Activated naive CD4-positive, alpha-beta T cell treated with anti-CD3 and anti-CD28 coated beads, Interleukin-2, amount 10 ng/mL, durations not matched to agents 7 days and 5 days (primary cell): Measurements from ENCODE around the gene KIF21A.
"Not testable (repeated sequence)": the region's sequence is repeated elsewhere in the genome, so short reads cannot be mapped to it uniquely, and the experiment has no call there.

Experiments
- CTCF ChIA-PET: fragments of 350-600 bp; sonication (Branson Sonifier 250); formaldehyde crosslinking; loops from one replicate; lab custom pipeline; 2021; ENCODE audit warnings: antibody characterized with exemption; lab: Charles Lee
- DNase-seq: peaks from one replicate; pipeline ENCODE4 v3.0.0-alpha.2; 2020
- H3K27ac Mint-ChIP-seq: one replicate; pipeline ENCODE4 v1.8.0; 2021; ENCODE audit warnings: mild to moderate bottlenecking, moderate library complexity, mixed read lengths
- H3K27me3 Mint-ChIP-seq: one replicate; pipeline ENCODE4 v1.8.0; 2021; ENCODE audit warnings: mild to moderate bottlenecking, mixed read lengths
- H3K36me3 Mint-ChIP-seq: one replicate; pipeline ENCODE4 v1.8.0; 2021; ENCODE audit warnings: mixed read lengths
- H3K4me1 Mint-ChIP-seq: one replicate; pipeline ENCODE4 v1.8.0; 2021; ENCODE audit warnings: mixed read lengths
- H3K4me3 Mint-ChIP-seq: one replicate; pipeline ENCODE4 v1.8.0; 2021; ENCODE audit warnings: mild to moderate bottlenecking, moderate library complexity, mixed read lengths
- H3K9me3 Mint-ChIP-seq: one replicate; pipeline ENCODE4 v1.8.0; 2021; ENCODE audit warnings: mixed read lengths

KIF21A gene

DNA sequence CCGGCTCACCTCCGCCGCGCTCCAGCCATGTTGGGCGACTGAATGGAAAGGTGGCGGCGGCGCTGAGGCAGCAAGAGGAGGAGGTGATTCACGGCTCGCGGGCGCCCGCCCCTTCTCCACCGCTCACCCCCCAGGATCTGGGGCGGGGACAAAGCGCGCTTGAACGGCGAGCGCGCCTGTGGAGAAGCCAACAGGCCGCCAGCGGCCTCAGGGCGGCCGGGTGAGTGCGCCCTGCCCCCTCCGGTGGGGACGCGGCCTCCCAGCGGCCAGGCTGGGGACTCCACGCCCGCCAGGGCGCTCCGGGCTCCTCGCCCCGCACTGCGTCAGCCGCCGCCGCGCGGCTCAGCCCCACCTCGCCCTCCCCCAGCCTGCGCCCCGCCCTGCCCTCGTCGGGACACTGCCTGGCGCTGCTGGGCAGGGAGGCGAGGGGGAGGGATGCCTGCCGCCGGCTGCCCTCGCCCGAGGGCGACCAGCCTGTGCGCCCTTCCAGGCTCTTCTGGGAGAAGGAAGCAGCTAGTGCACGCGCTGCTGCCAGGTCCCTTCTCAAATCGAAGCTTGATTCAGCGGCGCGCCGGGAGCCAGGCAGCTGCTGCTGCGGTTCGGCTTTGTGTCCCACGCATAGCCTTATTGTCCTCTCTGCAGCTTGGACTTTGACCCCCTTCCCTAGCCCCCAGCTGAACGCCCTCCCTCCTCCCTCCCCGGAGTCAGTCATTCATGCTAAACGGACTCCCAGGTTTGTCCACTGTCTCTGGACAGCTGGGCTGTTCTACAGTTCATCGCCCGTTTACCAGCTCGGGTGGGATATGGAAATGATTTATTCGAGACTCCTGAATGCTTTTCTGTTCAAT lies at the start of gene KIF21A:
Gene KIF21A, minus strand, starts transcription at position 40 of the 848 bp plus-strand sequence. CDS start 150 bp downstream, outside the sequence.
- CTCF ChIA-PET, result interaction anchor here (1.1 to 1.5 kb wide), 3 partner anchors 24 to 176 kb away, joined by 3 to 4 read pairs (median 3); partner anchors contain the start of gene ABCD2
- peak within 1 kb of the TSS; percentile 80 for H3K4me3 Mint-ChIP-seq
- peaks cover 15% of the 10 kb centered on the region for H3K27me3 Mint-ChIP-seq
- H3K9me3 Mint-ChIP-seq, result no peaks in the 10 kb centered on the region
- H3K27ac Mint-ChIP-seq, result peak within 1 kb of the TSS; percentile 76
- peaks cover 1% of the 10 kb centered on the region for H3K36me3 Mint-ChIP-seq
- DNase-seq, result peak; percentile 91
- peaks cover 23% of the 10 kb centered on the region for H3K4me1 Mint-ChIP-seq

DNA sequence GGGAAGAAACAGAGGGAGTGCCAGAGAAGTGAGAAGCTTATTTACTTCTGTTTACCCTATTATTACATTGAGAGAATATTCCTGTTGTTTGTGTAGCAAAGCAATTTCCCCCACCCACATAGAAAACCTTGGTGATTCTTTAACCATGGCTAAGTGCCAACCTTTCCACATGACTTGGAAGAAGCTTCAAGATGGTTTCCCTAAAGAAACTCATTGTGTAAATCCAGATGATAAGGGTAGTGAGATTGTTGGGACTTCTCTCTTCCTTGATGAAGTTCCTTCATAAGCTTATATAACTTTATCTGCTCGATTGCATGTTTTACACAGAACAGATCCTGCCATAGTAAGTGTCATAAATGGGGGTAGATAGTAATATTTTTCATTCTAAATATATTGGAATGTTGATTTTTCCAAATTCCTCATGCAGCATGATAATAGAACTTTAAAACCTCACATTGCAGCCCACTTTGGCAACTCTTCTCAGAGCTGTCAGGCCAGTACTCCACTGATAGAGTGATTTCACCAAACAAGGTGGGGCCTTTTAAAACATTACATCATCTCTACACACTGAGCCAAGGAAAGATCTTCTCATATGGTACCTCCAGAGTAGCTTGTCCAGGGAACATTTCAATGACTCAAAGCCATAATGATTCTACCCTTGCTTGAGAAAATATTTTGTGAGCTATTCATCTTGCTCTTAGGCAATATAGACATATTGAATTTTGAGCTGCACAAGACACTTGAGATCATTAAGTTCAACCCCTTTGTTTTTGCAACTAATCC lies 47.8 kb upstream of the KIF21A start:
- H3K27me3 Mint-ChIP-seq, result no peaks in the 10 kb centered on the region
- H3K36me3 Mint-ChIP-seq, result no peaks in the 10 kb centered on the region
- H3K27ac Mint-ChIP-seq, result no peak overlapping the region
- CTCF ChIA-PET, result no interaction called here
- H3K4me3 Mint-ChIP-seq, result no peak overlapping the region
- DNase-seq, result no peak
- H3K4me1 Mint-ChIP-seq, result no peaks in the 10 kb centered on the region
- no peaks in the 10 kb centered on the region for H3K9me3 Mint-ChIP-seq

- Mint-ChIP-seq H3K27ac (no peak overlapping the region), H3K4me3 (no peak overlapping the region), H3K27me3 (no peaks in the 10 kb centered on the region), H3K36me3 (no peaks in the 10 kb centered on the region), H3K9me3 (no peaks in the 10 kb centered on the region), H3K4me1 (no peaks in the 10 kb centered on the region)
- CTCF ChIA-PET, result no interaction called here
- DNase-seq, result no peak
Observed at GRCh38 chr12:39483597-39483996, 40.7 kb upstream of the KIF21A start.

DNA sequence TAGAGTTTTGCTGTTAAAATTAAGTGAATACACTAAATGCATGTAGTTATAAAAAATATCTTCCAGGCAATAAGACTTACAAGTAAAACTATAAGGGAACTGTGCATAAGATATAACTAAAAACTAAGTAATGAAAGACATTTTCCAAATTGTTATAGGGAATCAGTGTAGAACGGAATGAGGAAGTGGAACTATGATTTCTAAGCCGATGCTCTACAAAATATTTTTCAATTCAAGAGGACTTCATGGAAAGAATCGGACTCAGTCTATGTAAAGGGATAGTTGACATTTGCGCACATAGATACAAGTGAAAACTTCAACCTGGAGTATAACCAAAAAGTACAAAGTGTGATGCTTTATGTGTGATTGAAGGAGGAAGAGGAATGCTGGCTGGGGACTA lies 40.1 kb upstream of the KIF21A start:
- Mint-ChIP-seq H3K36me3 (no peaks in the 10 kb centered on the region), H3K4me1 (no peaks in the 10 kb centered on the region), H3K9me3 (no peaks in the 10 kb centered on the region), H3K4me3 (no peak overlapping the region), H3K27me3 (no peaks in the 10 kb centered on the region), H3K27ac (no peak overlapping the region)
- DNase-seq, result no peak
- CTCF ChIA-PET, result no interaction called here

- Mint-ChIP-seq H3K9me3 (peaks cover 5% of the 10 kb centered on the region), H3K4me1 (no peaks in the 10 kb centered on the region), H3K27me3 (peaks cover 4% of the 10 kb centered on the region), H3K36me3 (no peaks in the 10 kb centered on the region), H3K27ac (no peak overlapping the region), H3K4me3 (no peak overlapping the region)
- CTCF ChIA-PET, result no interaction called here
- no peak for DNase-seq
Observed at GRCh38 chr12:39476894-39477293, 34.0 kb upstream of the KIF21A start.

DNA sequence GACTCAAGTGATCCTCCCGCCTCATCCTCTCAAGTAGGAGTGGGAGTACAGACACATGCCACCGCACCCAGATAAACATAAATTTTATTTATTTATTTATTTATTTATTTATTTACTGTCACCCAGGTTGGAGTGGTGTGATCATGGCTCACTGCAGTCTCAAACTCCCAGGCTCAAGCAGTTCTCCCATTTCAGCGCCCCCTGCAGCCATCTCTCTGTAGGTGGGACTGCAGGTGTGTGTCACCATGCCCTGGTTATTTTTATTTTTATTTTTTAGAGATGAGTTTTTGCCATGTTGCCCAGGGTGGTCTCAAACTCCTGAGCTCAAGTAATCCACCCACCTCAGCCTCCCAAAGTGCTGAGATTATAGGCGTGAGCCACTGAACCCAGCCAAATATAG lies 33.2 kb upstream of the KIF21A start:
- CTCF ChIA-PET, result no interaction called here
- peaks cover 4% of the 10 kb centered on the region for H3K27me3 Mint-ChIP-seq
- H3K9me3 Mint-ChIP-seq, result peaks cover 5% of the 10 kb centered on the region
- no peaks in the 10 kb centered on the region for H3K4me1 Mint-ChIP-seq
- no peak for DNase-seq
- H3K27ac Mint-ChIP-seq, result no peak overlapping the region
- no peak overlapping the region for H3K4me3 Mint-ChIP-seq
- no peaks in the 10 kb centered on the region for H3K36me3 Mint-ChIP-seq

- H3K4me1 Mint-ChIP-seq, H3K4me3 Mint-ChIP-seq, CTCF ChIA-PET, H3K36me3 Mint-ChIP-seq, H3K27me3 Mint-ChIP-seq, H3K9me3 Mint-ChIP-seq, DNase-seq: not testable (repeated sequence)
- H3K27ac Mint-ChIP-seq, result peak overlapping the region; percentile 43
Observed at GRCh38 chr12:39475136-39475535, 32.2 kb upstream of the KIF21A start.

DNA sequence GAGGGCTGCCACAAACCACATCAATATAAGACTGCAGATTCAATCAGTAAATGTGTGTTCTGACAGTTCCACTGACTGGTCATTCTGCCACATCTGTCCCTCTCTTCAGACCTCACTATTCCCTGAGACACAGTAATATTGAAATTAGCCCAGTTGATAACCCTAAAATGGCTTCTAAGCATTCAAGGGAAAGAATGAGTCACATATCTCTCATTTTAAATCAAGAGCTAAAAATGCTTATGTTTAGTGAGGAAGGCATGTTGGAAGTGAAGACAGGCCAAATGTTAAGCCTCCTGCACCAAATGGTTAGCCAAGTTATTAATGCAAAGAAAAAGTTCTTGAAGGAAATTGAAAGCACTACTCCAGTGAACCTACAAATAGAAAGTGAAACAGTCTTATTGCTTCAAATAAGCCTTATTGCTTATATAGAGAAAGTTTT lies 24.5 kb upstream of the KIF21A start:
- Mint-ChIP-seq H3K27me3 (no peaks in the 10 kb centered on the region), H3K9me3 (peaks cover 4% of the 10 kb centered on the region), H3K4me3 (peak overlapping the region; percentile 5), H3K36me3 (peaks cover 4% of the 10 kb centered on the region), H3K4me1 (peaks cover 14% of the 10 kb centered on the region), H3K27ac (peak overlapping the region; percentile 8)
- no peak for DNase-seq
- CTCF ChIA-PET, result interaction anchor here (1.0 to 1.1 kb wide), 2 partner anchors 17 to 25 kb away, joined by 3 to 5 read pairs; partner anchors contain the start of gene KIF21A

GRCh38 chr12:39464976-39465695 lies 22.2 kb upstream of the KIF21A start:
- CTCF ChIA-PET, result no interaction called here

DNA sequence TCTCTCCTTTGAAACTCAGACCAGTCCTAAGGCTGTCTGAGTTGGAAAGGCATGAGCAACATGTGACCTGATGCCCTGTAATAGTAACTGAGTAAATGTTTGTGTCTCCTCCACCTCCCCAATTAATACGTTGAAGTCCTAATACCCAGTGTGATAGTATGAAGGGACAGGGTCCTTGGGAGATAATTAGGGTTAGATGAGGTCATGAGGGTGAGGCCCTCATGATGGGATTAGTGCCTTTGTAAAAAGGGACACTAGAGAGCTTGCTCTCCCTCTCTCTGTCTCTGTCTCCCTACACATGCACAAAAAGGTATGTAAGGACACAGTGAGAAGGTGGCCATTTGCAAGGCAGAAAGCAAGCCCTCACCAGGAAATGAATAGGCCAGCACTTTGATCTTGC lies 18.1 kb upstream of the KIF21A start:
- H3K4me1 Mint-ChIP-seq, result no peaks in the 10 kb centered on the region
- H3K27ac Mint-ChIP-seq, result no peak overlapping the region
- CTCF ChIA-PET, result interaction anchor here (1.2 kb wide), 1 partner anchor 17 kb away, joined by 3 read pairs; no protein-coding TSS in a partner anchor
- H3K4me3 Mint-ChIP-seq, result no peak overlapping the region
- no peaks in the 10 kb centered on the region for H3K36me3 Mint-ChIP-seq
- DNase-seq, result no peak
- peaks cover 3% of the 10 kb centered on the region for H3K27me3 Mint-ChIP-seq
- no peaks in the 10 kb centered on the region for H3K9me3 Mint-ChIP-seq

More at GRCh38 chr12:39464976-39465695, 22.2 kb upstream of the KIF21A start:
- peaks cover 14% of the 10 kb centered on the region for H3K4me1 Mint-ChIP-seq
- H3K4me3 Mint-ChIP-seq, result no peak overlapping the region
- peaks cover 4% of the 10 kb centered on the region for H3K36me3 Mint-ChIP-seq
- H3K27ac Mint-ChIP-seq, result no peak overlapping the region
- H3K27me3 Mint-ChIP-seq, result no peaks in the 10 kb centered on the region
- H3K9me3 Mint-ChIP-seq, result peaks cover under 1% of the 10 kb centered on the region
- DNase-seq, result no peak

GRCh38 chr12:39459027-39459434 lies 16.1 kb upstream of the KIF21A start:
- H3K27ac Mint-ChIP-seq, result no peak overlapping the region
- no peaks in the 10 kb centered on the region for H3K4me1 Mint-ChIP-seq
- DNase-seq, result no peak
- H3K27me3 Mint-ChIP-seq, result peaks cover 3% of the 10 kb centered on the region
- CTCF ChIA-PET, result no interaction called here
- no peaks in the 10 kb centered on the region for H3K9me3 Mint-ChIP-seq
- H3K4me3 Mint-ChIP-seq, result no peak overlapping the region
- H3K36me3 Mint-ChIP-seq, result no peaks in the 10 kb centered on the region

- no peaks in the 10 kb centered on the region for H3K36me3 Mint-ChIP-seq
- H3K27ac Mint-ChIP-seq, result no peak overlapping the region
- H3K4me3 Mint-ChIP-seq, result no peak overlapping the region
- H3K4me1 Mint-ChIP-seq, result no peaks in the 10 kb centered on the region
- no peaks in the 10 kb centered on the region for H3K9me3 Mint-ChIP-seq
- no peak for DNase-seq
- H3K27me3 Mint-ChIP-seq, result peaks cover 9% of the 10 kb centered on the region
- CTCF ChIA-PET, result no interaction called here
Observed at GRCh38 chr12:39451977-39452376, 9.1 kb upstream of the KIF21A start.

GRCh38 chr12:39448038-39448437 lies 5.1 kb upstream of the KIF21A start:
- CTCF ChIA-PET, result no interaction called here
- Mint-ChIP-seq H3K9me3 (no peaks in the 10 kb centered on the region), H3K36me3 (no peaks in the 10 kb centered on the region), H3K27me3 (peaks cover 17% of the 10 kb centered on the region), H3K4me1 (peaks cover 7% of the 10 kb centered on the region), H3K27ac (no peak overlapping the region), H3K4me3 (no peak overlapping the region)
- DNase-seq, result no peak

- Mint-ChIP-seq H3K9me3 (no peaks in the 10 kb centered on the region), H3K4me3 (peak overlapping the region; percentile 66), H3K36me3 (peaks cover 1% of the 10 kb centered on the region), H3K27me3 (peaks cover 15% of the 10 kb centered on the region), H3K27ac (no peak overlapping the region), H3K4me1 (peaks cover 23% of the 10 kb centered on the region)
- no peak for DNase-seq
- CTCF ChIA-PET, result interaction anchor here (1.0 to 1.4 kb wide), 3 partner anchors 18 to 126 kb away, joined by 3 to 4 read pairs (median 3); no protein-coding TSS in a partner anchor
Observed at GRCh38 chr12:39443929-39444209, 949 bp upstream of the KIF21A start.
